ENCODE measurements around the gene CILP. TPM values are rescaled to one million over a fixed set of nuclear protein-coding genes. Genes with fewer than 3 reads are reported as not detected.
A peak's percentile ranks its signal among the peaks of the same experiment; 100 is the strongest.
"Not testable (repeated sequence)": the region's sequence is repeated elsewhere in the genome, so short reads cannot be mapped to it uniquely, and the experiment has no call there.

Gene CILP
- total RNA-seq, 1 donor from 2014 or later = 5.4 TPM

GRCh38 chr15:65194826-65195547 lies 16.3 kb downstream of the CILP start:
- DNase-seq (ENCODE audit: low spot score) = no peak

DNA sequence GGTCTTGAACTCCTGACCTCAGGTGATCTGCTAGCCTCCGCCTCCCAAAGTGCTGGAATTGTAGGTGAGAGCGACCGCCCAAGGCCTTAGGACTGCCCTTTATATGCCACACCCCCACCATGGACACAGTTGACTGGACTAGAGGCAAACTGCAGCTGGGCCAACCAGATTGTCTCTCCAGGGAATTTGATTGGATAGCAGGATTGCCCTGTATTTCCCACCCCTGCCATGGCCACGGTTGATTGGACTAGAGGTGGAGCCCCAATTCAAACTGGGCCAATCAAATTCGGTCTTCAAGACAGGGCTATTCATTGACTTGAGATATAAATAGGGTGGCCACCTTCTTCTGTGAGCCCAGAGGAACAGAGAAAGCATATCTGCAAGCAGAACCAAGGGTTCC lies 19.3 kb downstream of the CILP start:
- DNase-seq (ENCODE audit: low spot score) = no peak

DNA sequence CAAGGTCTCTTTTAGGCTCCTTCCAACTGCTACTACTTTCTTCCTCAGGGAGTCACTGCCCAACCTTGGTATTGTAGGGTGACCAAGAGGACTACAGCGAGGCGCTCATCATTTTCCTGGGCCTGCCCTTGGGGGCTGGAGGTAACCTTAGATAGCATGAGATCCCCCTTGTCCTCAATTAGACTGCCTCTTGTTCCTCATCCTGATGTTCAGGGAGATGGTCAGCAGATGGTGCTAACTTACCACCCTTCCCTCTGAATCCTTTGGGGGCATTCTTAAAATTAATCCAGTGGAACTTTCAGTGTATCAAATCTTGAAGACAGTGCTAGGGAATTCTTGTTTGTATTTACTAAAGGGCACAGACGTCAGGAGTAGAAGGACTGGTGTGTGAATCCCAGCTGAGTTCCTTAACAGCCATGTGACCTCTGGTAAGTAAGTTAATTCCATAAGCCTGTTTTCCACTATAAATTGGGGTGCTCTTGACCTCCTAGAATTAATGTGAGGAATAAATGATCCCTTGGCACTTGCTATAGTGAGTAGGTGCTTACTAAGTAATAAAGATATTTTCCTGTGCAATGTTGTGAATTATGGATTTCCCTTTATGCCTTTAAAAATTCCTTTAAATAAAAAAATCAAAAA lies 22.1 kb downstream of the CILP start:
- DNase-seq (ENCODE audit: low spot score) = no peak

GRCh38 chr15:65188472-65188871 lies 22.8 kb downstream of the CILP start:
- not testable (repeated sequence) for DNase-seq (ENCODE audit: low spot score)

DNA sequence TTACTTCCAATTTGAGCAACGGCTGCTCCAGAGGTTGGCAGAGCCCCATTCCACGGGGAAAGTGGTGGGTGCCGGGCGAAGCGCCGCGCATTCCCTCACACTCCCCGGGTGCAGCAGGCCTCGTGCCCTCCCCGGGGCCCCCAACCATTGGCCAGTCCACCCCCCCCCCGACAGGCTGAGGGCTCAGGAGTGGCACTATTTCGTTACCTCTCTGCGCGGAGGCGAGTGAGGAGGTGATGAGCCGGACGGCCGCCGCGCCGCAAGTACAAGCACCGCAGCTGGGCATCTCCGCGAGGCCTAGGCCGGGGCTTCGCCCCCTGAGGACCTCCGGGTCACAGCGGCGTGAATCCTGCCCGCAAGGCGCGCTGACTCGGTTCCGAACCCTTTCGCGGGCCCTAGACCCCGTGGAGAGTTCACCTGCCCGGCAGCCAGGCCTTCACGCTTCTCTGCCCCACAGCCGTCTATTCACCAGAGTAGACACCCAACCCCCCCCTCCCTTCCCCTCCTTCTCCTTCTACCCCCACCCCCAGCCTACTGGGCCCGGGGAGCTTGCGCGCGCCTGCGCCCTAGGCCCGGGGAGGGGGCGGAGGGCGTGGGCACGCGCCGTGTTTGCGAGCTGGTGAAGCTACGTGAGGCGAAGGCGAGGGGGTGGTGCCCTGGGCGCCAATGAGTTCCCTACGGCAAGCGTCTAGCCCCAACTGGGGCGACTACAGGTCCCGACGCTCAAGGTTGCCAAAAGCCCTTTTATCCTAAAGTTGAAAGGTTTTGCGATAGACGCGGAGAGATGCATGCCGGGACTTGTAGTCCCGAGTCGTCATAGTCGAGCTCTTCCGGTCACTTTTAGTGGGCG lies 26.2 kb downstream of the CILP start, which contains the start of gene CLPX:
Gene CLPX, minus strand, starts transcription at position 475 of the 850 bp plus-strand sequence. Its CDS starts 189 bp downstream, at position 286.
- DNase-seq (ENCODE audit: low spot score) = peak; percentile 93

DNA sequence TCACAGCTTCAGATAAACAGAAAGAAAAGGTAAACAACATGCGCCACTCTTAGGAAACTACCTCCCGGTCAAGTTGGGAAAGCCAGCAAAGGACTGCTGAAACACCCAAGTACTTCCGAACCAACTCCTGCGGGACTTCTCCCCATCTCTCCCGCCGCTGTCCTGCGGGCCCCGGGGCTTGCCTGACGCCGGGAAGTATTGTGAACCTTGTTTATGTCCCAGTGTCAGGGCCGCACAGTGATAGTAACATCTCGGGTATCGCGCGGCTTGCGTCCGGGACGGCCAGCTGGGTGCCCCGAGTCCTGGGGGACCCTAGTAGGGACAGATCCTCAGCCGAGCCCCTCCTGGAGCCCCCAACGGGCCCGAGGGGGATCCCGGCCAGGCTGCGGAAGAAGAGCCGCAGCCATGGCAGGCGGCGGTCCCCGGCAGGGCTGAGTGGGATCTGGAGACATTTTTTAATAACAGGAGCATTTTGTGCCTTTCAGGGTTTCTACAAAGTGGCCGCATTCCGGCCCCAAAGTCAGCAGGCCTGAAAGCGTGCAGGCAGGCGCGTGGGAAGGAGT lies 26.9 kb downstream of the CILP start:
- peak; percentile 58 for DNase-seq (ENCODE audit: low spot score)

DNA sequence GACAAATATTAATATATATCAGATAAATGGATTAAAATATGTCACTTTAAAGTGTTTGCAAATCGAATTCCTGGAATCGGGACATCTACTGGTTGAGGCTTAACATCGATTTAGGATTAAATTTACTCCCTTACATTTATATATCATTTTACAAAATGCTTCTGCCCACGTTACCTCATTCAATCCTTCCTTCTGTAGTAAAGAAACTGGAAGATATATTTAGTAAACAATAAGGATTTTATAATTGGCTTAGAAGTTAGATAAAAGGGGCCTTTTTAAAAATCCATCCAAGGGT lies 27.5 kb downstream of the CILP start:
- DNase-seq (ENCODE audit: low spot score) = no peak

- DNase-seq (ENCODE audit: low spot score) = no peak
These were observed 28.7 kb downstream of the CILP start for GRCh38 chr15:65182538-65182937.

DNA sequence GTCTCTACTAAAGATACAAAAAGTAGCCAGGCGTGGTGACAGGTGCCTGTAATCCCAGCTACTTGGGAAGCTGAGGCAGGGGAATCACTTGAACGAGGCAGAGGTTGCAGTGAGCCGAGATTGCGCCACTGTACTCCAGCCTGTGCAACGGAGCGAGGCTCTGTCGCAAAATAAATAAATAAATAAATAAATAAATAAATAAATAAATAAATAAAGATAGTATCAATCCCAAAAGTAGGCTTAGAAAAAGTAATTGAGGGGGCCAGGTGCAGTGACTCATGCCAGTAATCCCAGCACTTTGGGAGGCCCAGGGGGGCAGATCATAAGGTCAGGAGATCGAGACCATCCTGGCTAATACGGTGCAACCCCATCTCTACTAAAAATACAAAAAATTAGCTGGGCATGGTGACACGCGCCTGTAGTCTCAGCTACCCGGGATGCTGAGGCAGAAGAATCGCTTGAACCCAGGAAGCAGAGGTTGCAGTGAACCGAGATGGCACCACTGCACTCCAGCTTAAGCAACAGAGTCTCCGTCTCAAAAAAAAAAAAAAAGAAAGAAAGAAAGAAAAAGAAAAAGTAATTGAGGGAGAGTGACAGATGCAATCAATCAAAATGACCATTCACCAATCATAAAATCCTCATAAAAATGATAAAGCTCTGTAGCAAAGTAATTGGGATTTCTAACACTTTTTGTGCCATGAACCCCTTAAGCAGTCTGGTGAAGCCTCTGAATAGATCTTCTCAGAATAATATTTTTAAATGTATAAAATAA lies 29.5 kb downstream of the CILP start:
- not testable (repeated sequence) for DNase-seq (ENCODE audit: low spot score)

DNA sequence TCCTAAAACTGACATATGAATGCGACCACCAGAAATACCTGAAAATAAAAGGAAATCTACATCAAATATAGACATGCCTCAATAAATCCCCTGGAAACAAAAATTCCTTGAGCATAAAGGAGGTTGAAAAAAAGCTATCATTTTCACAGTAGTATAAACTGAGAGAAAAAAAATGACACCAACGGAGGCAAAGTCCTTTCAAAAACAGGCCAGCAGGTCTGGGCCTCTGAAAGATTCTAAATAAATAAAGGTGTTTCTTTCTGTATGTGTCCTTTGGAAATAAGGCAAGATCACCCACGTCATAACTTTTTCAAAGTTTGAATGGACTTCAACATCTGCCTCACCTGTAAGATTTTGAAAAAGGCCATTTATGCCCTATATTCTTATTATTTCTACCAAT lies 31.1 kb downstream of the CILP start:
- DNase-seq (ENCODE audit: low spot score) = no peak

DNA sequence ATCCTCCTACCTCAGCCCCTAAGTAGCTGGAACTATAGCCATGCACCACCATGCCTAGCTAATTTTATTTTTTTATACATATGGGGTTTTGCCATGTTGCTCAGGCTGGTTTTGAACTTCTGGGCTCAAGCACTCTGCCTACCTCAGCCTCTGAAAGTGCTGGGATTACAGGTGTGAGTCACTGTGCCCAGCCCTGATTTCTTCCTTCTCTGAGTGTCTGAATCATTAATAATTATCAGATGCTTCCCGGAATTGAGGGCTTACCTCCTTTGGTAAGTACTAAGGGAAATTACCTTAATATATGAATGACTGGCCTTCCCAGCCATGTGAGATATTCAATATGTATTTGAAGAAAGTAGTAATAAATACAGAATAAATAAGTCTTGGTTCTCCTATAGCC lies 33.4 kb downstream of the CILP start:
- DNase-seq (ENCODE audit: low spot score) = no peak

DNA sequence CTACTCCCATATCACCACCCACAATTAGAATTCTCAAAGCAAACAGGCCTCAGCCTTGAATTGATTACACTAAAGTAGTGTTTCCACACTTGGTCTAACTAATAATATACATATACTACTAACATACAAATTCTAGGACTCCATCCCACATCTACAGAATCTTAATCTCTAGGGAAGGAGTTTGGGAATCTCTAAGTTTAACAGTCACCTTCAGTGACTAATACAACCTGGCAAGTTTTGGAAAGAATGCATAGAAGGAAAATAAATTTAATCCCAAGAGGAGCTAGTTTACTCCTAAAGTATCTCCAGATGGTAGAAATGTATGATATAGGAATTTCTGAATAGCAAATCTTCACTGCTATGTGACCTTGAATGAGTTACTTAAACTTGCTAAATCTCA lies 35.2 kb downstream of the CILP start:
- no peak for DNase-seq (ENCODE audit: low spot score)

DNA sequence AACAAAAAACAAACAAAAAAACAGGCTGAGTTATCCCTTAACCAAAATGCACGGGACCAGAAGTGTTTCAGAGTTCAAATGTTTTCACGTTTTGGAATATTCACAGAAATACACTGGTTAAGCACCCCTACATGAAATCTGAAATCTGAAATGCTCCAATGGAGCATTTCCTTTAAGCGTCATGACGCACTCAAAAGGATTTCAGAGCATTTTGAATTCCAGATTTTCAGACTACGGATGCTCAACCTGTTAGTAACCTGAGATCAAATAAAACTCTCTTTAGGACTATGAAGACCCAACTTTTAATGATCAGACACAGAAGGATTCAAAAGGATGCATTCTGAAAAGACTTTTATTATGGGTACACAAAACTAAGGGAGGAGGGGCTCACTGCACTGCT lies 35.8 kb downstream of the CILP start:
- no peak for DNase-seq (ENCODE audit: low spot score)

- DNase-seq (ENCODE audit: low spot score) = no peak
These were observed 36.8 kb downstream of the CILP start for GRCh38 chr15:65174509-65174908.

DNA sequence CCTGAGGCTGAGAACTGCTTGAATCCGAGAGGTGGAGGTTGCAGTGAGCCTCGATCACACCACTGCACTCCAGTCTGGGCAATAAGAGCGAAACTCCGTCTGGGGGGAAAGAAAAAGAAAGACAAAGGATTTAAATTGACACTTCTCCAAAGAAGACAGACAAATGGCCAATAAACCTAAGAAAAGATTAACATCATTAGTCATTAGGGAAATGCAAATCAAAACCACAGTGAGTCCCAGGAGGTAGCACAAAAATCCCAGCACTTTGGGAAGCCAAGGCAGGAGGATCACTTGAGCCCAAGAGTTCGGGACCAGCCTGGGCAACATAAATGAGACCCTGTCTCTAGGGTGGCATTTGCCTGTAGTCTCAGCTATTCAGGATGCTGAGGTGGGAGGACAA lies 38.7 kb downstream of the CILP start:
- DNase-seq (ENCODE audit: low spot score) = no peak

GRCh38 chr15:65171428-65171827 lies 39.8 kb downstream of the CILP start:
- DNase-seq (ENCODE audit: low spot score) = no peak

GRCh38 chr15:65165875-65166274 lies 45.4 kb downstream of the CILP start:
- DNase-seq (ENCODE audit: low spot score) = no peak

- no peak for DNase-seq (ENCODE audit: low spot score)
These were observed 47.1 kb downstream of the CILP start for GRCh38 chr15:65164139-65164538.

DNA sequence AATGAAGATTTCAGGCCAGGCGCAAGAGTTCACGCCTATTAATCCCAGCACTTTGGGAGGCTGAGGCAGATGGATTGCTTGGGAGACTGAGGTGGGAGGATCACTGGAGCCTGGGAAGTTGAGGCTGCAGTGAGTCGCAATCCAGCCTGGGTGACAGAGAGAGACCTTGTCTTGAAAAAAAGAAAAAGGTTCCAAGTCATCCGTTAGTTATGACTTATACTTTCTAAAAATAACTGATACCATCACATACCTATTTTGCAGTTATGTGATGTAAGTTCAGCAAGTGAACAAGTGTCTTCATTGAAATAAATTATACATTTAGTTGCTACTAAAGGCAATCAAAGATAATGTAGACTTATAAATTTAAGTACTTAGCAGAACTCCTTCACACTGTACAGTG lies 48.2 kb downstream of the CILP start:
- DNase-seq (ENCODE audit: low spot score) = no peak

DNA sequence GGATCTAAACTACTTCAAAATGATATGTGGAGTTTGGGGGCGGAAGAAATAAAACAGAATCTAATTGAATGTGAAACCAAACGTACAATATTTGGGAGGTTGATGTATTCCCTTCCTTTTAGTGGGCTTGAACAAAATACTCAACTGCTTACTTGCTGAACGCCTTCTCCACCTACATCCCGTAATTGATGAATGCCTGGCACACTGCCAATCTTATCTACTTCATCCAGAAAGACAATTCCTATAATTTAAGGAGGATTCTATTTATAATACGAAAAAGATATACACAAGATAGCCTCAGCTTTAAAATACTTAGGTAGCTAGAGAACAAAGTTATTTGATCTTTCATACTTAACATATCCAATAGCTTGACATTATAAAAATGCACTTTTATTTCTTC lies 54.6 kb downstream of the CILP start:
- no peak for DNase-seq (ENCODE audit: low spot score)

GRCh38 chr15:65154720-65155119 lies 56.6 kb downstream of the CILP start:
- DNase-seq (ENCODE audit: low spot score) = no peak

GRCh38 chr15:65147902-65148301 lies 63.4 kb downstream of the CILP start:
- no peak for DNase-seq (ENCODE audit: low spot score)

All from ureter (tissue), 1 donor.